ENCODE results near the gene BPIFB4.

DNA sequence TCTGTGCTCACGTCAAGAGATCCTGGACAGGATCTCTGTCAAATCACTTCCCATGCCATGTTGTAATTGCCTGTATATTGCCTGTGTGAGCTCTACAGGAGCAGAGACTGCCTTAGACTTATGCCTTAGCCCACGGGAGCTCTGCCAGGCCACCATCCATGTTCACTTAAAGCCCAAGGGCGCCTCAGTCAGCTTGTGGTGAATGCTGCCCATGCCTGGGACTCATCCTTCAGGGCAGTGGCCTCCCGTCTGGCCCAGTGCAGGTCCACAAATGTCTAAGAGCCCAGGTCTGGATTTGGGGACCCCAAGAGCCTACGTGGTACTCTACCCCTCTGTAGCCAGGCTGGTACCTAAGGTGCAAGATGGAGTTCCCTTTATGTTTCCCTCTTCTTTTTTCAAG is 66.1 kb downstream of the BPIFB4 start:
- TF ChIP-seq, protein P1, sequence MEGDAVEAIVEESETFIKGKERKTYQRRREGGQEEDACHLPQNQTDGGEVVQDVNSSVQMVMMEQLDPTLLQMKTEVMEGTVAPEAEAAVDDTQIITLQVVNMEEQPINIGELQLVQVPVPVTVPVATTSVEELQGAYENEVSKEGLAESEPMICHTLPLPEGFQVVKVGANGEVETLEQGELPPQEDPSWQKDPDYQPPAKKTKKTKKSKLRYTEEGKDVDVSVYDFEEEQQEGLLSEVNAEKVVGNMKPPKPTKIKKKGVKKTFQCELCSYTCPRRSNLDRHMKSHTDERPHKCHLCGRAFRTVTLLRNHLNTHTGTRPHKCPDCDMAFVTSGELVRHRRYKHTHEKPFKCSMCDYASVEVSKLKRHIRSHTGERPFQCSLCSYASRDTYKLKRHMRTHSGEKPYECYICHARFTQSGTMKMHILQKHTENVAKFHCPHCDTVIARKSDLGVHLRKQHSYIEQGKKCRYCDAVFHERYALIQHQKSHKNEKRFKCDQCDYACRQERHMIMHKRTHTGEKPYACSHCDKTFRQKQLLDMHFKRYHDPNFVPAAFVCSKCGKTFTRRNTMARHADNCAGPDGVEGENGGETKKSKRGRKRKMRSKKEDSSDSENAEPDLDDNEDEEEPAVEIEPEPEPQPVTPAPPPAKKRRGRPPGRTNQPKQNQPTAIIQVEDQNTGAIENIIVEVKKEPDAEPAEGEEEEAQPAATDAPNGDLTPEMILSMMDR (IDR thresholded peaks at IDR 0.05; ENCODE audit: low read depth, low read length) = no peak
- TF ChIP-seq, protein P2, sequence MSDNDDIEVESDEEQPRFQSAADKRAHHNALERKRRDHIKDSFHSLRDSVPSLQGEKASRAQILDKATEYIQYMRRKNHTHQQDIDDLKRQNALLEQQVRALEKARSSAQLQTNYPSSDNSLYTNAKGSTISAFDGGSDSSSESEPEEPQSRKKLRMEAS (IDR thresholded peaks at IDR 0.05; ENCODE audit: low read depth, low read length) = no peak
- TF ChIP-seq MYC (IDR thresholded peaks at IDR 0.05; ENCODE audit: low read depth, low read length) = no peak
- TF ChIP-seq POLR2A (IDR thresholded peaks at IDR 0.05; ENCODE audit: extremely low read depth, insufficient read length) = no peak
